Erythroblast (primary cell): ENCODE data around the gene ASGR2.

Experiments used
- GATA1 ChIP-seq: IDR thresholded peaks from 2 replicates; pipeline ENCODE4 v1.6.1; 2011; ENCODE audit warnings: low read depth, mild to moderate bottlenecking, control low read depth, low read length, moderate library complexity
- POLR2A ChIP-seq: IDR thresholded peaks from 2 replicates; pipeline ENCODE4 v1.6.1; 2011; ENCODE audit warnings: mild to moderate bottlenecking, low read length

GRCh38 chr17:7156342-7156940, 41.8 kb upstream of the ASGR2 start:
- TF ChIP-seq POLR2A (no peak), GATA1 (no peak)
